IMR-90 (cell line): Measurements from ENCODE around the gene FEV. TPM values are rescaled to one million over a fixed set of nuclear protein-coding genes. Genes with fewer than 3 reads are reported as not detected.

ENCODE experiments used
- ATAC-seq: fragments of 200-7000 bp; cut with Tn5 transposase; 2 replicates; pipeline ENCODE4 v1.9.1; 2020; ENCODE audit warnings: low read depth, mild to moderate bottlenecking, moderate library complexity
- BruUV-seq: library from RNA; stranded (reverse); fragments of 400-500 nt; replicated peaks from 2 replicates; lab custom pipeline; 2021; lab: Mats Ljungman, UMichigan
- CTCF ChIA-PET: fragments of 300-600 bp; formaldehyde crosslinking; extraction: SDS; loops from one replicate; lab custom pipeline; 2021; ENCODE audit warnings: antibody characterized with exemption; lab: Yijun Ruan, JAX
- POLR2A ChIA-PET: fragments of 300-600 bp; sonication (Branson Sonifier 250); formaldehyde crosslinking; loops from one replicate; lab custom pipeline; 2022; ENCODE audit warnings: antibody characterized with exemption; ENCODE audit not compliant: unreplicated experiment; lab: Charles Lee
- DNase-seq: peaks from one replicate; pipeline ENCODE4 v3.0.0; 2013
- H2AFZ ChIP-seq: replicated peaks from 2 replicates; pipeline ENCODE3; 2013; ENCODE audit warnings: low read length, mild to moderate bottlenecking; ENCODE audit not compliant: poor library complexity
- H2AK5ac ChIP-seq: 2 replicates; pipeline ENCODE4 v1.6.1; 2013; ENCODE audit warnings: low read depth, low read length, inconsistent platforms
- H2AK9ac ChIP-seq: replicated peaks from 2 replicates; pipeline ENCODE3; 2013; ENCODE audit warnings: mild to moderate bottlenecking, low read depth, low read length, moderate library complexity; ENCODE audit not compliant: poor library complexity
- H2BK120ac ChIP-seq: 2 replicates; pipeline ENCODE4 v1.6.1; 2013; ENCODE audit warnings: low read depth, low read length, inconsistent platforms
- H2BK15ac ChIP-seq: 3 replicates; pipeline ENCODE4 v1.6.1; 2013; ENCODE audit warnings: low read depth, low read length, inconsistent platforms
- H2BK20ac ChIP-seq: 2 replicates; pipeline ENCODE4 v1.6.1; 2013; ENCODE audit warnings: low read depth, mild to moderate bottlenecking, inconsistent platforms, low read length, moderate library complexity
- H2BK5ac ChIP-seq: 2 replicates; pipeline ENCODE4 v1.6.1; 2013; ENCODE audit warnings: mild to moderate bottlenecking, low read depth, low read length, inconsistent platforms; ENCODE audit not compliant: poor library complexity, severe bottlenecking
- H3K14ac ChIP-seq: replicated peaks from 2 replicates; pipeline ENCODE4 v1.6.1; 2013; ENCODE audit warnings: low read depth, low read length, inconsistent platforms
- H3K18ac ChIP-seq: 2 replicates; pipeline ENCODE4 v1.6.1; 2013; ENCODE audit warnings: low read depth, low read length, control low read depth
- H3K23ac ChIP-seq: 2 replicates; pipeline ENCODE4 v1.6.1; 2013; ENCODE audit warnings: low read depth, low read length, inconsistent platforms
- H3K27ac ChIP-seq: 2 replicates; pipeline ENCODE4 v1.5.1; 2013; ENCODE audit warnings: mild to moderate bottlenecking, control low read depth, low read length; ENCODE audit not compliant: insufficient read depth
- H3K27me3 ChIP-seq: 2 replicates; pipeline ENCODE4 v1.6.1; 2013; ENCODE audit warnings: low read length; ENCODE audit not compliant: control insufficient read depth, insufficient read depth
- H3K36me3 ChIP-seq: 2 replicates; pipeline ENCODE4 v1.6.1; 2013; ENCODE audit warnings: low read length, mixed read lengths; ENCODE audit not compliant: control insufficient read depth, insufficient read depth
- H3K4ac ChIP-seq: 2 replicates; pipeline ENCODE4 v1.6.1; 2013; ENCODE audit warnings: low read depth, low read length, inconsistent platforms
- H3K4me1 ChIP-seq: 2 replicates; pipeline ENCODE4 v1.6.1; 2013; ENCODE audit warnings: low read length, mixed read lengths; ENCODE audit not compliant: control insufficient read depth, insufficient read depth
- H3K4me2 ChIP-seq: 2 replicates; pipeline ENCODE4 v1.6.1; 2013; ENCODE audit warnings: low read depth, mild to moderate bottlenecking, control low read depth, low read length, moderate library complexity
- H3K4me3 ChIP-seq: 2 replicates; pipeline ENCODE4 v1.5.1; 2013; ENCODE audit warnings: low read depth, mild to moderate bottlenecking, control low read depth, low read length, moderate library complexity; ENCODE audit not compliant: insufficient read depth
- H3K56ac ChIP-seq: 2 replicates; pipeline ENCODE4 v1.6.1; 2013; ENCODE audit warnings: low read length, inconsistent platforms; ENCODE audit not compliant: insufficient read depth; ENCODE audit errors: extremely low read depth
- H3K79me1 ChIP-seq, 2 experiments: 2 replicates each; pipeline ENCODE4 v1.6.1; 2013; ENCODE audit warnings: low read length in 2 of 2, inconsistent platforms in 1 of 2, low read depth in 1 of 2
- H3K9ac ChIP-seq: 2 replicates; pipeline ENCODE4 v1.6.1; 2013; ENCODE audit warnings: low read depth, low read length, control low read depth
- H3K9me1 ChIP-seq: 2 replicates; pipeline ENCODE4 v1.6.1; 2013; ENCODE audit warnings: low read length, inconsistent platforms; ENCODE audit not compliant: insufficient read depth
- H3K9me3 ChIP-seq: 2 replicates; pipeline ENCODE4 v1.6.1; 2013; ENCODE audit warnings: low read length; ENCODE audit not compliant: control insufficient read depth, insufficient read depth
- H4K20me1 ChIP-seq: 2 replicates; pipeline ENCODE4 v1.6.1; 2013; ENCODE audit warnings: low read length, inconsistent platforms; ENCODE audit not compliant: insufficient read depth
- H4K5ac ChIP-seq: 2 replicates; pipeline ENCODE4 v1.6.1; 2013; ENCODE audit warnings: mild to moderate bottlenecking, low read depth, low read length, control low read depth
- H4K8ac ChIP-seq, 2 experiments: 2 replicates each; pipeline ENCODE4 v1.6.1; 2013; ENCODE audit warnings: low read depth in 2 of 2, low read length in 2 of 2, control low read depth in 1 of 2, inconsistent platforms in 1 of 2
- H4K91ac ChIP-seq: 2 replicates; pipeline ENCODE4 v1.6.1; 2013; ENCODE audit warnings: low read depth, low read length, inconsistent platforms; ENCODE audit not compliant: insufficient read depth
- CHD1 ChIP-seq: IDR thresholded peaks from 2 replicates; pipeline ENCODE4 v1.6.1; 2012; ENCODE audit warnings: low read depth, low read length, improper control_type of control experiment
- MAFK ChIP-seq: IDR thresholded peaks from 2 replicates; pipeline ENCODE4 v1.6.1; 2012; ENCODE audit warnings: low read depth, low read length, improper control_type of control experiment
- USF2 ChIP-seq: fragments of 150-350 bp; IDR thresholded peaks from 2 replicates; pipeline ENCODE4 v1.6.1; 2017; ENCODE audit warnings: mild to moderate bottlenecking, antibody characterized with exemption, low read length, low read depth
- WGBS, 2 experiments: methylation state at CpG; one replicate each; pipeline versions ENCODE4 v1.1.5 to v1.1.7; 2013; ENCODE audit warnings: missing lambda C conversion rate in 2 of 2; ENCODE audit not compliant: insufficient read length in 1 of 2; ENCODE audit errors: extremely low coverage in 2 of 2; 5-methylcytosine and 5-hydroxymethylcytosine counted together
- dilution Hi-C: fragments of 300-500 bp; cut with HindIII; formaldehyde crosslinking; loops from one replicate; pipeline ENCODE4 v1.14.3; 2018; ENCODE audit warnings: low sequenced_read_pairs; ENCODE audit not compliant: unreplicated experiment
- in situ Hi-C: fragments of 300-500 bp; cut with MboI; formaldehyde crosslinking; loops from 3 replicates; pipeline ENCODE4 v1.14.3; 2019; ENCODE audit warnings: low sequenced_read_pairs, inconsistent platforms, mixed read lengths
- intact Hi-C: fragments of 100-400 bp; cut with micrococcal nuclease; formaldehyde crosslinking; loops from 2 replicates; pipeline ENCODE4 v1.10.0; 2022
- polyA plus RNA-seq, 3 experiments: library from polyadenylated mRNA; depleted of rRNA; stranded (reverse); fragments of >200 nt; gene quantifications; 2 replicates each; pipeline ENCODE4 v1.2.3, GENCODE V29; 2012; ENCODE audit warnings: low replicate concordance in 1 of 3
- total RNA-seq: library from RNA; depleted of rRNA; stranded (reverse); fragments of >200 nt; gene quantifications from 2 replicates; pipeline ENCODE4 v1.2.3, GENCODE V29; 2012

FEV gene
- total and polyA plus RNA-seq, 2 of the 4 experiments (the other 2 are of a cell fraction), result not detected

DNA sequence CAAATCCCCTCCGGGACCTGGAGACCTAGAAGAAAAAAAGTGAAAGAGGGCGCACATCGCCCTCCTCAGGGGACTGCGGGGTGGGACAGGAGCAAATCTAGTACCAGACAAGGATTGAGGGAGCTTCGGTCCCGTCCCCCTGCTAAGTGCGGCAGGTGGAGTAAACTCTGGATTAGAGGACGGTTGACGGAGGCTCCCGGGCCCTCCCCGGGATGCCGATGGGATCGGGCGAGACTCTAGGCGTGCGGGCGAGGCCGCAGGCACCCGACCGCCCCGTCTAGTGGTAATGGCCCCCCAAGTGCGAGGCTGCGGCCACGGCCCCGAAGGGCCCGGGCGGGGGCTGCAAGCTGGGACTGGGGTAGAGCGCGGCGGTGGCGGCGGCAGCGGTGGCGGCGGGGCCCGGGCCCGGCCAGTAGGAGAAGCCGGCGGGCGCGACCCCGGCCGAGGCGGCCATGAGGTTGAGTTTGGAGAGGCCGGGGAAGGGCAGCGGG is 3.5 kb downstream of the FEV start:
- H3K18ac ChIP-seq, result no peak overlapping the region
- H3K4me1 ChIP-seq, result 0 out of 2 replicates have a peak, but pooled peaks cover 2% of the 10 kb centered on the region
- no peak overlapping the region for H2BK20ac ChIP-seq
- ChIA-PET POLR2A (interaction anchor here (0.6 kb wide), 1 partner anchor 56 kb away, joined by 6 read pairs; no protein-coding TSS in a partner anchor), CTCF (interaction anchor here (1.9 kb wide), 2 partner anchors 14 to 173 kb away, joined by 6 to 10 read pairs; no protein-coding TSS in a partner anchor)
- no peak overlapping the region; the same call in 1 of the 2 replicates for H3K4me2 ChIP-seq
- no peak overlapping the region for H2AK5ac ChIP-seq
- H3K23ac ChIP-seq, result no peak overlapping the region
- no peak overlapping the region for H3K9ac ChIP-seq
- BruUV-seq, result no TSS peak
- DNase-seq, result no peak
- intact Hi-C loops (no loop called here), in situ Hi-C loops (no loop called here), dilution Hi-C loops (no loop called here)
- no peak overlapping the region for H3K27ac ChIP-seq
- TF ChIP-seq MAFK (no peak), CHD1 (no peak), USF2 (no peak)
- 1% methylated on average over 24 of the region's 46 CpGs; no CpG with 5 or more reads in 1 of the 2 experiments for WGBS, 2 experiments
- H3K9me3 ChIP-seq, result no peaks in the 10 kb centered on the region
- H3K56ac ChIP-seq, result no peak overlapping the region
- no peak overlapping the region for H2BK15ac ChIP-seq
- no peak overlapping the region for H4K91ac ChIP-seq
- no peaks in the 10 kb centered on the region for H3K36me3 ChIP-seq
- peak overlapping the region; percentile 16 for H2AFZ ChIP-seq
- no peak overlapping the region for H2BK120ac ChIP-seq
- no peak overlapping the region for H3K4ac ChIP-seq
- H3K79me1 ChIP-seq, result no peaks in the 10 kb centered on the region
- H4K8ac ChIP-seq, result no peak overlapping the region
- no peak overlapping the region for H4K5ac ChIP-seq
- no peak overlapping the region for H3K4me3 ChIP-seq
- no peak for ATAC-seq
- H2AK9ac ChIP-seq, result no peak overlapping the region
- no peaks in the 10 kb centered on the region; the same call in 1 of the 2 replicates for H3K9me1 ChIP-seq
- H3K27me3 ChIP-seq, result peaks cover 72% of the 10 kb centered on the region
- H2BK5ac ChIP-seq, result no peak overlapping the region
- H4K20me1 ChIP-seq, result peaks cover 3% of the 10 kb centered on the region; the same call in 1 of the 2 replicates
- H3K14ac ChIP-seq, result no peak overlapping the region
